HG02571 (cell line): ENCODE data around the gene PIM2.

Experiments used
- ATAC-seq: cut with Tn5 transposase; IDR thresholded peaks from one replicate; pipeline ENCODE4 v1.9.1; 2021; ENCODE audit warnings: mild to moderate bottlenecking, moderate library complexity; ENCODE audit not compliant: unreplicated experiment

PIM2 gene

DNA sequence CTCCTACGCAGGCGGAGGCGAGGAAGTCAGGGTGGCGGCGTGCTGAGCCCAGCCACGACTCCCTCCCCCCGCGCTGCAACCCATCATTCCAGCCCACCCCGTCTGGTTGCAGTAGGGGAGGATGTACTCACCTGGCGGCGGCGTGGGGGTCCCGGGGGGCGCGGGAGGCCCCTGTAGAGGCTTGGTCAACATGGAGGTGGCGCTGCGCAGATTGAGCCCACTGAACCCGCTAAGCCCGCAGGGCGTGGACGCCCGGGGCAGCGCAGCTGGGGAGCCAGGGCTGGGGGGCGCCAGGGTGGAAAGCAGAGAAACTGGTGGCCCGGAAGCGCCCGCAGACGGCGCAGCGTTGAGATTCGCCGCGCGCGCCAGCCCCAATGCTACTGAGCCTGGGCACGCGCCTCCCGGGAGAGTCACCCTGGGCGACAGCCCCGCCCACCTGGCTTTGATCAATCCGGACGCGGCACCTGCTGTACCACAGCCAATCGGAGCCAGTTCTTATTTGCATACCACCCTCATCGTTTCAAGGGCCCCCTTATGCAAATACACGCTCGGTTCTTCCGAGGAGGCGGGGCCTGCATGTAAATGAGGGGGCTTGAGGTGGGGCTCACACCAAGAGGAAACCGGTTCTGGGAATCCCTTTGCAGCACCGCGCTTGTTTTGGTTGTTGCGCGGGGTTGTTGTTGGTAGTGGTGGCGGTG lies at the start of gene PIM2:
Gene PIM2, minus strand, starts transcription at position 382 of the 698 bp plus-strand sequence. Its CDS starts 190 bp downstream, at position 192.
- peak; percentile 63 for ATAC-seq

GRCh38 chrX:48968377-48968776 lies 49.6 kb upstream of the PIM2 start:
- ATAC-seq = no peak

- ATAC-seq = no peak
Observed at GRCh38 chrX:48966796-48967579, 48.2 kb upstream of the PIM2 start.

DNA sequence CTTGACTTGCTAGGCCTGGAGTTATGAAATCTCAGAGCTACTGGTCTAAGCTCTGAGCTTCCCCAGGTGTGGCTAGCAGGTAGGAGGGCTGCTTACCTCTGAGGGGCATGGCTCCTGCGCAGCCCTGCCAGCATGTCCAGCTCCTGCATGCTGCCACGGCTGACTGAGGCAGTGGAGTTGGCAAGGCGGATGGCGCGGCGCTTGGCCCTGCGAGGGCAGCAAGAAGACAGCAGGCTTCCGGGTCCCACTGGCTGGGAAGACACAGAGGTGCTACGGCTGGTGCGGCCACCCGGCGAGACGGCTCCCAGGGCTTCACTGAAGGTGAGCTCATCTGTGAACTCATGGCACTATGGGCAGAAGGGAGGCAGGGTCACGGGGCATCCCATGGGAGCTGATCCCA lies 47.1 kb upstream of the PIM2 start:
- ATAC-seq = no peak

DNA sequence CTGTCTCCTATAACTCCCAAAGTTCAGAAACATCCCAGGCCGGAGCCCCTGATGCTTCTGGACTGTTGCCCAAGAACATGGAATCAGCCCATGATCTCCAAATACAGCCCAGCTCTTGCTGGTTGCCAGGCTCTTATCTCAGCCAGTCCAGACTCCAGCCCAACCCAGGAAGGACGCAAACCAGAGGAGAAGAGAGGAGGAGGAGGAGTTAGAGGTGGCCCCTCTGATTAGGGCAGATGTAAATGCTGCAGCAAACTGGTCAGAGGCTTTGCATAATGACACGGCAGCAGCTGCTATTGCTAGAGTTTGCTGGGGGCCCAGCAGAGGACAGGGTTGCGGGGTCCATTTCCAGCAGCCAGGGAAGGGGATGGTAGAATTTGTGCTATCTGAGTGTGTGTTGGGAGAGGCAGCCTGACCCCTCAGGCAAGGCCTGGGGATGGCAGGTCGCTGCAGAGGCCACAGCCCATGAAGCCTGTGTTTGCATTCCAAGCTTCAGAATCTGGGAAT lies 42.8 kb upstream of the PIM2 start:
- no peak for ATAC-seq

DNA sequence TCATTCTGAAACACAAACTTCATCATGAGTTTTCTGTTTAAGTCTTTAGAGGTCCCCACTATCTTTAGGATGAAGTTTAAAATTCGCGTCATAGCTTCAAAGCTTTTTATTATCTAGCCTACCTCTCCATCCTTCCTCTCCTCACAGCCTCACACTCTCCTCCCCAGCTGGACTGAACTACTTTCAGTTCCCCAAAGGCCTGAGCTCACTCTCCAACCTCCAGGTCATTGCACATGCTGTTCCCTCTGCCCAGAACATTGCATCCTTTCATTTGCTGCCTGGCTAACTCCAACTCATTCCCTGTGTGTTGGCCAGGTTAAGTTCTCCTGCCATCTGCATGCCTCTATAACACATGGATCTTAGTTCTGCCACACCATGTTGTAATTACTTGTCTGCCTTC lies 41.5 kb upstream of the PIM2 start:
- ATAC-seq = no peak

- no peak for ATAC-seq
Observed at GRCh38 chrX:48958635-48959094, 39.8 kb upstream of the PIM2 start.

DNA sequence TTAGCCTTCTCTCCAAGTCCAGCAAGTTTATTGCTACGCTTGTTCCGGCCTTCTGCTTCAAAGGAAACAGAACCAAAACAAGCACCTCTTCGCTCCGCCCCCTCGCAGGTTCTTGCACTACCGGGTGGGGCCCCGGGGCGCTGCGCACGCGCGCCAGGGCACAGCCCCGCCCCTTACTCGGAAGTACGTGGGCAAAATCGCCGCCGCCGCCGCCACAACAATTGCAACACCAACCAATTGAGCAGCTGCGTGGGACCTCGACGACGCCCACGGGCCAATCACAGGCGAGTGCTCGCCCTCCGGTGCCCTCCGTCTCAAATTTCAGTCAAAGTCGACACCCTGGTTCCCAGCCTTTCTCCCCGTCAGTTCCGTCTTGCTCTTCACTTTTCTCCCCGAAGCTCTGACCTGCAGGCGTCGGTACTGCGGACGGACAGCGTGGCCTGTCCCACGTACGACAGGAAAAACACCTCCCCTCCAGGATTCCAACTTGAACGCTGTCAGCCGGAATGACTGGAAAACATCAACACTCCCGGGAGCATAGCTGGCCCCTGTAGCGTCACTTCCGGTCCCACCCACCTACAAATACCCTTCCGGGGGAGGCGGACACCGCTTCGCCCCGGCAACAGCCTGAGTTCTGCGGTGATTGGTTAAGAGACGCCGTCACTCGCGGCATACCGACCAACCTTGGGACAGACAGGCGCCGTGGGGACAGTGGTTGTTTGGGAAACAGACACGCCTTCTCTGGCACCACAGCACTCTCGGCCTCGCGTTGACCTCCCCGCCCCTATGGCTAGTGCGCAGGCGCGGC lies 39.2 kb upstream of the PIM2 start:
- peak; percentile 76 for ATAC-seq

- ATAC-seq = peak; percentile 33
Observed at GRCh38 chrX:48957477-48957826, 38.6 kb upstream of the PIM2 start, which contains the start of gene OTUD5. Gene OTUD5 (minus strand): TSS chrX:48957607. CDS start chrX:48957570, 37 bp downstream.

GRCh38 chrX:48956728-48957414 lies 38.0 kb upstream of the PIM2 start:
- peak; percentile 2 for ATAC-seq

DNA sequence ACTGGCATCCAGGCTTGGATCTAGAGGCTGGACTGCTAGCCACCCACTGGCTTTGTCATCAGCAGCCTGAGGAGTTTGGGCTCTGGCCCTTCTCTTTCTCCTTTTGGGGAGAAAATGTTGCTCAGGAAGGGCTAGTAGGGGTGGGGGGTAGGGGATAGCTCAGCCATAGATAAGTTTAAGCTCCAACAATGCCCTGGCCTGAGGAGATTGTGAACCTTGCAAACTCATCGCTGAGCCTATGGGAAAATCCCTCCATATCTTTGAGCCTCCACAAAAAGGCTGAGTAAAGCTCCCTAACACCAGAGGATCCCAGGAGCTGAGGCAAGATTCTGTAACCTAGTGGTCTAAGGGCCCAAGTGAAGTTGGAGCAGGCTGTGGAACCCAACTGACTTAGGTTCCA lies 29.8 kb upstream of the PIM2 start:
- ATAC-seq = no peak

DNA sequence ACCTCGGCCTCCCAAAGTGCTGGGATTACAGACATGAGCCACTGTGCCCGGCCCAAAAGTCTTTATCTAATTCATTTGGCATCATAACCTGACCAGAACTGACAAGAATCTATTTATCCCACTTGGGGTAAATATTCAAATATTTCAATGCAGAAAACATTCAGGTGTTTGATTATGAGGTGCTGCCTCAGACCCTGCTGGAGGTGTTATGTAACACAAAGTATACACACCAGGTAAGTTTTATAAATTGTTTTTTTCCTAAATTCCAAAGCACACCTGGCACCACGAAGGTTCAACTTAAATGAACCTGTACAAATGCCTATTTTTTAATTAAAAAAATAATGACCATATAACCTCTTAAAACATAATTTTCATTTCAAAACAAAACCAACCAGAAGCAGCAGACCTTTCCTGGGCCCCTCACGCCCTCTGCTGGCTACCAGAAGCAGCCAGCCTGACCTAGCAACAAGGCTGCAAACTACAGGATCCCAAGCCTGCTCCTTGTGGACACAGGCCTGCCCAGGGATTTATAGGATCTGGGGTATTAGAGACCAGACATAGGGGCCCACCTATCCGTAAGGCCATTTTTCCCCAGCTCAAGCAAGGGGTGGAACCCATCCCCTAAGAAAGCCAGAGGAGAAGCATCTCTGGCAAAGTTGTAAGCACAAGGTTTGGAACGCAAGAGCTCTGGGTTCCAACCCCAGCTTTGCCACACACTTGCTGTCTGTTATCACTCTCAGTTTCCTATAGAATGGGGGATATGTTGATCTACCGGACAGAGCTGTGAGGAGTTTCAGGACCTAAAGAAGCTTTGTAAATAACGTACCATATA lies 26.9 kb upstream of the PIM2 start:
- no peak for ATAC-seq

- no peak for ATAC-seq
Observed at GRCh38 chrX:48942895-48943294, 24.1 kb upstream of the PIM2 start.

DNA sequence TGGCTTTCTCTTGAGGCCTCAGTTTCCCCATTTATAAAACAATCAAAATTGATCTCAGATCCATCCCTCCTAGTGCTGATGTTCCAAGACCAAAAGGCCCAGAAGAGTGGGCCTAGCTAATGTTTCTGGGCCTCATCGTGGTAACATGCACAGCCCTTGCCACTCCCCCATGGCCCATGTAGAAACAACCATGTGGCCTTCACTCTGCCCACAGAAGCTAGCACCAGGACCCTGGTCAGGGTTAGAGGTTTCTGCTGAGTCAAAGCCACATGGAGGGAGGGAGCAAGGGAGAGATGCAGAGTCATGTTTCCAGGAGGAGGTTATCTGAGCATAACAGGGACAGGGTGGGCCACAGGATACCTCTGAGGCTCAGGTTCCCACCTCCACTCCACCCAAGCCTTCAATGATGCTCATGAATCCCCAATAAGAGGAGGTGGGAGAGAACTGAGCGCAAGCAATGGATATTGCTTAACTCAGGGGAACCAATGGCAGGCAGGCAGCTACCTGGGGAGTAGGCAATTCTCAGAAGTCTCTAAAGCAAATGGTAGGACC lies 21.7 kb upstream of the PIM2 start:
- no peak for ATAC-seq

DNA sequence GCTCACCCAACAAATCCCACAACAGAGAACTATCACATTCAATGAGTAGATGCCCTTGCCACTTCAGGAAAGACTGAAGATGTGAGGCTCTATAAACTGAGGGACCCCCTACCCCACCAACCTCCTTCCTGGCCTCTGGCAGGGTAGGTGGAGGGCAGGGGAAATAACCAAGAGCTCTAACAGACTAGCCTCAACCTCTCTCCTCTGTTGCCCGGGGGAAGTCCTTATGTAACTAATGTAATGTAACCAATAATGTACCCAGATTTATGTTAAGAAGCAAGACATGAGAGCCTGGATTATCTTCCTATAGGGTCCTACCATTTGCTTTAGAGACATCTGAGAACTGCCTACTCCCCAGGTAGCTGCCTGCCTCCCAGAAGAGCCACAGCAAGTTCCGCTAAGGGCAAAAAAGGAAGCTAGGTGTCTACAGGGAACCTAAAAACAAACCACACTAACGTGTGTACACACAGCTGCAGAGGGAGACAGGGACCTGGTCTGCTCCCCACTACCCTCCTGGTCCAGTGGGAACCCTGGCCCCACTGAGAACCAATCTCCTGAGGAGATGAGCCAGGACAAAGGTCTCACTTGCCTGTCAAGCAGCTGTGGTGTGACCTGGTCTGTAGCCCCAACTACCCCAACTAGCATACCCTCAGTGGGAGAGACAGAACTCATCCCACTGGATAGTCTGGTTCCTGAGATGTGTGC lies 20.9 kb upstream of the PIM2 start:
- ATAC-seq = no peak

- ATAC-seq = peak; percentile 52
Observed at GRCh38 chrX:48938721-48939425, 20.0 kb upstream of the PIM2 start.

- peak; percentile 50 for ATAC-seq
Observed at GRCh38 chrX:48937054-48937907, 18.5 kb upstream of the PIM2 start.
